ENCODE data around the gene AK9.
"Not testable (repeated sequence)": the region's sequence is repeated elsewhere in the genome, so short reads cannot be mapped to it uniquely, and the experiment has no call there.

AK9 gene

DNA sequence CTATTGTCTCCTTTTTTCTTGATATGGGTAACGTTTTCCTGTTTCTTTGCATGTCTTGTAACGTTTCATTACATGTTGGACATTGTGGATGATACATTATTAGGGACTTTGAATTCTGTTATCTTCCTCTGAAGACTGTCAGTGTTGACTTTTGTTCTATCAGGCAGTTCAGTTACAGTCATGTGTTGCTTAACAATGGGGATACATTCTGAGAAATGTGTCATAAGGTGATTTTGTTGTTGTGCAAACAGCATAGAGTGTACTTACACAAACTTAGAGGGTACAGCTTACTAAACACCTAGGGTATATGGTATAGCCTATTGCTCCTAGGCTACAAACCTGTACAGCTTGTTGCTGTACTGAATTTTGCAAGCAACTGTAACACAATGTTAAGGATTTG is 64.7 kb downstream of the AK9 start:
- DNase-seq (ENCODE audit: low read depth, low spot score) = no peak

DNA sequence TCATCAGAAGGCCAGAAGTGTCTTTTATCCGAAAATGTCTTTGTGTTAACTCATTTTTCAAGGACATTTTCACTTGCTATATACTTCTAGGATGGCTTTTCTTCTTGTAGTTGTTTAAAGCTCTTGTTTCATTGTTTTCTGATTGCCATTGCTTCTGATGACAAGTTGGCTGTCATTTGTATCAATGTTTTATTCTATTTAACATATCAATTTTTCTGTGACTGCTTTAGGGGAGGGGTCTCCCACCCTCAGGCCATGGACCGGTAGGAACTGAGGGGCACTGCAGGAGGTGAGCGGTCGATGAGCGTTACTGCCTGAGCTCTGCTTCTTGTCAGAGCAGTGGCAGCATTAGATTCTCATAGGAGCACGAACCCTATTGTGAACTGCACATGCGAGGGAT is 65.8 kb downstream of the AK9 start:
- DNase-seq (ENCODE audit: low read depth, low spot score) = no peak

DNA sequence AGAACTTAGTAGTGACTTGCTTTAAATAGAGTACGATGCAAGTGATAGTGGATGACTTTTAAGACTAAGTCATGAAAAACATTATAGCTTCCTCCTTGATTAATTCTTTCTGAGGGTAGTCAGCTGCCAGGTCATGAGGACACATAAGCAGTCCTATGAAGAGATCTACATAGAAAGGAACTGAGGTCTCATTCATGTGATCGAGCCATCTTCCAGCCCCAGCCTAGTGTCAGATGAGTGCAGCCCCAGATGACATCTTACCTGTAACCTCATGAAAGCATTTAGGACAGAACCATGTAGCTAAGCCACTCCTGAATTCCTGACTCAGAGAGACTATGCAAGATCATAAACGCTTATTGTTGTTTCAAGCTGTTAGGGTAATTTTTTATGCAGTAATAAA is 67.7 kb downstream of the AK9 start:
- no peak for DNase-seq (ENCODE audit: low read depth, low spot score)

DNA sequence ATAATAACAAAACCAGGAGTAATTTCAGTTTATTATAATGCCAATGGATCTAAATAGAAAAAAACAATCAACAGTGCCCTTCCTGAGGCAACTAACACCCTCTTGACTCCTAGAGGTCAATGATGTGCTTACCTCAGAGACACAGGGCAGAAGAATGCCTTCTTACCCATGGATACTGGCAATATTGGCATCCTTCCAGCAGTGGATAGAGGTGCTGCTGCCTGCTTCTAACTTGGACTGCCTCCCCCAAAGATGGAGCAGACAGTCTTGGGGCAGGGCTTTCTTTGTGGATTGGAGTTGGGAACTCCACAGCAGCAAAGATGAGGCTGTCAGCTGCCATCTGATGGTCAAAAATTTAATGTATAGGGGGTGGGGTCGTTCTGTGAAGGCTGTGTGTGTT is 78.7 kb downstream of the AK9 start:
- no peak for DNase-seq (ENCODE audit: low read depth, low spot score)

DNA sequence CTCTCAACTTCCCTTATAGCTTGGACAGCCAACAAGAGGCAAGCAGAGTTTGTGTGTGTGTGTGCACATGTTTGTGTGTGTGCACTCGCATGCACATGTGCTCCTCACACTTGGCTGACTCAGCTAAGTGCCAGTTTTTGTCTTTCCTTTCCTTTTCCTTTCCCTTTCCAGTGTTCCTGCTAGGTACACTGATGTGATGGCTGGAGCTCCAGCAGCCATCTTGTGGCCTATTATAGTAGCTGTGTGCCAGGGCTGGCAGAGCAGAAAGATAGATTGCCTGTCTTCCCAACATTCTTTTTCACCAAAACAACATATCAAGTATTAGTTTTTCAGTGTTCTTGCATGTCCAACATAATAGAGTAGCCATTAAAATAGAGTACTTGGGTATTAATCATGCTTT is 79.5 kb downstream of the AK9 start:
- no peak for DNase-seq (ENCODE audit: low read depth, low spot score)

DNA sequence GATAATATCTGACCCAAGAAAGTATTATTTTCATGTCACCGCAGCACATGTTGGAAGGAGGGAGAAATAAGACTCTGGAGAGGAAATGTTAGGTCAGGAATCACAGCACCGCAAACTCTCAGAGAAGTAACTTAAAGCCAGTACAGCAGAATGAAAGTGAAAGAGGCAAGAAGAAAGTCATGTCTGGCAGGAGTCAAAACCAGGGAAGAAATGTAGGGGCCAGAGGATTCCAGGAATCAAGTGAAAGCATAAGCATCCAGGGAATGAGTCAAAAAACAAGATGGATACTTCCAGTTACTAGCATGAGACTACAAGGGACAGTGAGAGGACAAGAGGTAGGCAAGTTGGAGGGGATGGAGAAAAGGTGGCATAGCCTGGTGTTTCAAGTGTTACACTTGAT is 80.4 kb downstream of the AK9 start:
- DNase-seq (ENCODE audit: low read depth, low spot score) = no peak

DNA sequence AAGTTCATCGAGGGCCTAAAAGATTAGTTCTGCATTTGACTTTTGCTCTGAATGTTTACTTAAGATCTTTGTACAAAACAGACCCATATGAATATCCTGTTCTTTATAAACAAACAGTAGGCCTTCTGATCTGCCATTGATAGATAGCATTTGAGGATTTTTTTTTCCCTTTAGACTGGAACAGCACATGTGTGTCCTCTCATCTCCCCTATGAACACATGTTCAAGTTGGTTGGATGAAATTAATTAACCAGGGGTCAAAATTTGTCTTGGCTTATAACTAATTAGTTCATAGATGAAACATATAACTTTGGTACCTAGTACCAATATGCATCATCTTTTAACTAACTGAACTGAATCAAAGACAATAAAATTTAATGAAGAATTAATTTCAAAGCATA is 81.3 kb downstream of the AK9 start:
- no peak for DNase-seq (ENCODE audit: low read depth, low spot score)

DNA sequence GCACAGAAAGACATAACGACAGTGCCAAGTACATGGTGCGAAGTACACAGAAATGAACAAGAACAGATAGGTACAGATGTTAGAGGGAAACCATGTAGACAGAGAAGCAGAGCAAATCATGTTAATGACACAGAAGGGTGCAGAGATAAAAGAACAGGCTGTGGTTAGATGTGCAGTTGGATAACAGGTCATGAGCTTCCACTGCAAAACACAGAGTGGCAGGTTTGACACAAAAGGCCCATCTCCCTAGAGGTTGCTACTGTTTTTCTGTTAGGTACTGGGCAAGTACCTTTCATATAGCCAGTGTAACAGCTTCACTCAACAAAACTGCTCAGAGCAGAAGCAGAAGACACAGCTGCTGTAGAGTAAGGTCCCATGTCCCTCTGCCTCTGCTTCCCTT is 84.6 kb downstream of the AK9 start:
- no peak for DNase-seq (ENCODE audit: low read depth, low spot score)

DNA sequence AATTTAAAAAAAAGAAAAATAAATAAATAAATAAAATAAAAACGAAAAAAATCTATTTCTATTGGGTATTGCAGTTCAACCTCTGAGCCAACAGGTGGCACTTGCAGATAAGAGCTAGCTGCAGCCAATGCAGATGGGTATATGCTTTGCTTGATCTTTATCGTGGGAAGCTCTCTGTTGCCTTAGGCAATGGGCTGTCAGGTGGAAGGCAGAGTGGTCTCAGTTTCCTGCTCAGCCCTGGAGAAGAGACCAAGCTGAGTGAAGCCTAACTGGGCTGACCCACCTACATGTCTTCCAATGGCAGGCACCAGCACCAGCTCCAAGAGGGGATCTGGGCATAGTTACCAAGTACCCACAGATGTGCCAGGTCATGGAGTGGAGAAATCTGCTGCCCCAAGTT is 95.0 kb downstream of the AK9 start:
- DNase-seq (ENCODE audit: low read depth, low spot score) = peak; percentile 10

DNA sequence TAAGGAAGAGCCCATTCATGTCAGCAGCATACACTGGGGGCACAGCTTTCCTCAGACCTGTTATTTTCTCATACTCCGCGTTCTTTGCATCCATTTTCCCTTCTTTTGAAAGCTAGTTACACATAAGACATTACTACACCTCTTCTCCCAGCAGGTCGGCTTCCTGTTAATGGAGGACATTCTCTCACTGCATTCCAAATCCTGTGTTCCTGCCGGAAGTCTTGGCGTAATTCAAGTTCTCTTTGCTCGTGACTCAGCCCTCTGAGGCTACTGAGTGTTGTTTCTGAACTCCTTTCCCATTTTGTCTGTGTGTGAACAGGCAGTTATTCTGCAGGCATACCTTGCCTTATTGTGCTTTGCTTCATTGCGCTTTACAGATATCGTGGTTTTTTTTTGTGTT is 110.5 kb downstream of the AK9 start:
- peak; percentile 59 for DNase-seq (ENCODE audit: low read depth, low spot score)

DNA sequence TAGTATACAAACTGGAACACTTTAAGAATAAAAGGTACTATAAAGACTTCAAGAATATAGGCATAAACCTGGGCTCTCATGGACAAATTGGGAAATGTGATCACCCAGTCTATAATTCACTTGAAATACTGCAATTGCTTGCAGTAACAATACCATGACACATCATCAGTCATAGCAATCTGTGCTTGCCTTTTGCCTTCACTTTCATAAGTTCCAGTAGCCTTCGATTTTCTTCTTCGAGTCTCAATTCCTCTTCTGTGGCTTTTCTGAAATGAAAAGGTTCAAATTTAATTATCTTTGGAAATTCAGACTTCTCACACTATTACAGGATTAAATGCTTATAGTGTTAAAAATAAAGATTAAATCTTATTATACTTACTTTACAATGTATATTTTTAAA is 111.6 kb downstream of the AK9 start:
- no peak for DNase-seq (ENCODE audit: low read depth, low spot score)

DNA sequence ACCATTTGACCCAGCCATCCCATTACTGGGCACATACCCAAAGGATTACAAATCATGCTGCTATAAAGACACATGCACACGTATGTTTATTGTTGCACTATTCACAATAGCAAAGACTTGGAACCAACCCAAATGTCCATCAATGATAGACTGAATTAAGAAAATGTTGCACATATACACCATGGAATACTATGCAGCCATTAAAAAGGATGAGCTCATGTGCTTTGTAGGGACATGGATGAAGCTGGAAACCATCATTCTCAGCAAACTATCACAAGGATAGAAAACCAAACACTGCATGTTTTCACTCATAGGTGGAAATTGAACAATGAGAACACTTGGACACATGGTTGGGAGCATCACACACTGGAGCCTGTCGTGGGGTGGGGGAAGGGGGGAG is 121.1 kb downstream of the AK9 start:
- not testable (repeated sequence) for DNase-seq (ENCODE audit: low read depth, low spot score)

DNA sequence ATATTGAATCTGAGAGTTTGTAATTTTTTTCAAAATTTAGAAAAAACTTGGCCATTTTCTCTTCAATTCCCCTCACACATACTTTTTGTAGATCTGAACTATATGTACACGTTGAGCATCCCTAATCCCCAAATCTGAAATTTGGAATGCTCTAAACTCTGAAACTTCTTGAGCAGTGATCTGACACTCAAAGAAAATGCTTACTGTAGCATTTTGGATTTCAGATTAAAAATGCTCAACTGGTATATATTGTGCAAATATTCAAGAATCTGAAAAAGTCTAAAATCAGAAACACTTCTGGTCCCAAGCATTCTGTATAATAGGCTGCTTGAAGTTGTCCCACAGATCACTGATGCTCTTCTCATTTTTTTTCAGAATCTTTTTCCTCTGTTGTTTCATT is 129.2 kb downstream of the AK9 start:
- no peak for DNase-seq (ENCODE audit: low read depth, low spot score)

DNA sequence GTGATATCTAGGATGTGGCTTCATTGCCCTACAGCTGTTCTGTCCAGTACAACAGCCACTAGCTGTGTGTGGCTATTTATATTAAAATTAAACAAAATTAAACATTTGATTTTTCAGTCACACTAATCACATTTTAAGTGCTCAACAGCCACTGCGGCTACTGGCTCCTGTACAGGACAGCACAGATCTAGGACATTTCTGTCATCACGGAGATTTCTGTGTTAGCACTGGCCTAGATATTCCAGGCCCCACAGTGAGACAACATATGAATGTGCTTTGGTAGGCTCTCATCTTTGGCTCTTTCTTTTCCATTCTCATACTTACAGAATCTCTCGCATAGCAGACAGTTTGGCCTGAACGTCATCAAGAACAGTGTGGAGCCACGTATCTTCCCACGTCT is 159.6 kb downstream of the AK9 start:
- DNase-seq (ENCODE audit: low read depth, low spot score) = no peak

DNA sequence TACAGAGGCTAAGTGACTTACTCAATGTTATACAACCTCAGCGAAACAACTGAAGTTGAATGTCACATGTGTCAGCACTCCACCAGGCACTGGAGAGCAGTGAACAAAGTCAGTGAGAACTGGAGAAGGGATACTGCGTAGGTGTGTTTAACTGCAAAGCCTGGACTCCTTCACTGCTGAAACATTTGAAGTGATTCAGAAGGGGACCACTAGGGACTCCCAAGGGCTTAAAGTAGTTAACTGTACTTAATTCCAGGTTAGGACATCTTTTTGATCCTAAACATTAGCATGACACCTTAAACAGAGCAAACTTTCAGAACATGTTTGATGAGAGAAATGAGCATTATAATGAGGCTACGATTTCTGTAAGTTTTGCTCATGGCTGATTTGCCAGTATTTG is 163.0 kb downstream of the AK9 start:
- DNase-seq (ENCODE audit: low read depth, low spot score) = peak; percentile 21

DNA sequence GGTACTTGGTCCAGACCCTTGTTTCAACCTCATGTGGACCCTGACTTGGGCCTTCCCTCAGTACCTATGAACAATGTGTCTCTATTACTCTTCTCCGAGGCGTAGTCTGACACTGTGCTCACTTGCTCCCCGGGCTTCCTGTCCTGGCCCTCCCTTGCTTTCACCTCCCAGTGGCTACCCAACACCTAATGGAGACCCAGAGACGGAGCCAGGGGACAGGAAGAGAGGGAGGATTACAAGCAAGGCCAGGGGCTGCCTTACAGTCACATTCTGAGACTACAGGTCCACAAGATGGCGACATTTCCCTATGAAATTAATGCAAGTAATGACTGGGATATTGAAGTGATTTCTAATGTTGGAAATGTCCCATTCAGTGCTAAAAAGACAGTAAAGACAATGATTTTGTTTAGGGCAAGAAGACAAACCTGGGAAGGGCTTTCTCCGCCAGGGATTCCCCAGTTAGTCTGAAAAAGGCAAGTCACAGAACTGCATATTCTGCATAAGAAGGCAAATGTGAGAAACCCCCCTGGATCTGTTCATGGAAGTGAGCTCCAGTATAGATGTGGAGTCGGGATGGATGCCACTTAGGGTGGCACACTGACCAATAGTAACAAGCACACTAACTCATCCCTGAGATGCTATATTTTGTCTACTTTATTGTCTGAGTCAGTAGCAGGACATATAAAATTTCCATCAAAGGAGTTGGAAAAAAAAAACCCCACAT is 163.9 kb downstream of the AK9 start:
- DNase-seq (ENCODE audit: low read depth, low spot score) = peak; percentile 78

DNA sequence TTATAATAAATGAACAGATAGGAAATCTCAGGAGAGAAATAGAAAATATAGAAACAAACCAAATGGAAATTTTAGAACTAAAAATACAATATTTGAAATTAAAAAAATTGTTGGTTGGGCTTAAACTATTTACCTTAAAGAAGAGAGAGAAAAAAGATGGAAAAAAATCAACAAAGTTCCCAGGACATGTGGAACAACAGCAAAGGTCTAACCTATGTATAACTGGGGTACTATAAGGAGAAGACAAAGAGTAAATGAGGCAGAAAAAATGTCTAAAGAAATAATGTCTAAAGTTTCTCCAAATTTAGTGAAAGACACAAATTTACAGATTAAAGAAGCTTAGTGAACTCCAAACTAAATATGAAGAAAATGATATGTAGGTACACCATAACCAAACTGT is 166.9 kb downstream of the AK9 start:
- DNase-seq (ENCODE audit: low read depth, low spot score) = no peak

DNA sequence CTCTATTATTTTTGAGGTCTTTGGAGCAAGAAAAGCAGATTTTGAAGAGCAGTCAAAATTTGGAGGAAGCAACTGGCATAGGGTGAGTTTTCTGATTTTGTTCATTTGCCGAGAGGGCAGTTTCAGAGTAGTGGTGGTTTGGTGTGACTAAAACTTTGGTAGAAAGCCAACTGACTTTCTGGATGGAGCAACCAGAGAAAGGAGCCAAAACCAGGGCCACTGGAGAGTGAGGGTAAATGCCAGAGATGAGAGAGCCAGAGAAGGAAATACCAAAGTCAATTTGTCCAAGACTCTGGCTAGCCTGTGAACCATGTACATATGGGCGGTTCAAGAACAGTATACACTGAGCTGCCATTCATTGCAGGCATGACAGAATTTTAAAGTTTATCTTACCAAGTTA is 167.5 kb downstream of the AK9 start:
- DNase-seq (ENCODE audit: low read depth, low spot score) = peak; percentile 83

DNA sequence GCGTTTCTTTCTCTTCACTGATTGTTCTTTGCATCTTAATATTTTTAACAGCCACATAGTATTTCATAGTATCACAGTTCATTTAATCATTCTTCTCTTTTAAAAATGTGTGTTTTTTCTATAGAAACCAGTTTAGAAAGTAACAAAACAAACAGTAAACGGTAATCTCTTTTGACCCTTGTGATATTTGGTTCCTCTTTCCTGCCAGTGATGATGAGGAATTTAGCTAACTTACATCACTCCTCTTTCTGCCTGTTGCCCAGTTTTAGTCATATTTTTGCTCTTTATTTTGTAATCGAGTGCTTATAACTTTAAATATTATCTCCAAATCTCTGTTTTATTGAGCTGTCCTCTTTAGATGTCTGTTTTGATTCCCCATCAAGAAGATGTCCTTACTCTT is 169.9 kb downstream of the AK9 start:
- DNase-seq (ENCODE audit: low read depth, low spot score) = no peak

DNA sequence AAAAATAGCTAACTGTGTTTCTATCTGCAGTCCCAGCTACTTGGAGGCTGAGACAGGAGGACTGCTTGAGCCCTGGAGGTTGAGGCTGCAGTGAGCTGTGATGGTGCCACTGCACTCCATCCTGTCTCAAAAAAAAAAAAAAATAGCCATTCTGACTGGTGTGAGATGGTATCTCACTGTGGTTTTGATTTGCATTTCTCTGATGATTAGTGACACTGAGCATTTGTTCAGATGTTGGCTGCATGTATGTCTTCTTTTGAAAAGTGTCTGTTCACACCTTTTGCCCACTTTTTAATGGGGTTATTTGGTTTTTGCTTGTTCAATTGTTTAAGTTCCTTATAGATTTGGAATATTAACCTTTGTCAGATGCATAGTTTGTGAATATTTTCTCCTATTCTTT is 171.4 kb downstream of the AK9 start:
- DNase-seq (ENCODE audit: low read depth, low spot score) = not testable (repeated sequence)

DNA sequence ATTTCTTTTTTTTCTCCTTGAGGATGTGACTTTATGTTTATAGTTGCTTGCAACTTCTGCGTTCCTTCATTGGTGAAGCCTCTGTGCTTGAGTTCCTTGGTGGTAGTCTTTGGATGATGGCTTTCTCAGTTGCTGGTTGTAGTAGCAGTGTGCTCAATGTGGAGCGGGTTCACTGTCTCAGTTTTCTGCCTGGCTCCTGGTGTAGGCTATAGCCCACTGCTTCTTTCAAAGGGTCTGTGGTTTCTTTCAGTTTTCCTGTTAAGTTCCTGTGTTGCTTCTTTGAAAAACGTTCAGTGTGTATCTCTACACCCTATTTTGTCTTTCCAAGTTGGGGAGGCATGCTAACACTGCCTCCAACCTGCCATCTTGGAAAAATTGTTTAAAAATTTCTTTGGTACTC is 174.1 kb downstream of the AK9 start:
- no peak for DNase-seq (ENCODE audit: low read depth, low spot score)

DNA sequence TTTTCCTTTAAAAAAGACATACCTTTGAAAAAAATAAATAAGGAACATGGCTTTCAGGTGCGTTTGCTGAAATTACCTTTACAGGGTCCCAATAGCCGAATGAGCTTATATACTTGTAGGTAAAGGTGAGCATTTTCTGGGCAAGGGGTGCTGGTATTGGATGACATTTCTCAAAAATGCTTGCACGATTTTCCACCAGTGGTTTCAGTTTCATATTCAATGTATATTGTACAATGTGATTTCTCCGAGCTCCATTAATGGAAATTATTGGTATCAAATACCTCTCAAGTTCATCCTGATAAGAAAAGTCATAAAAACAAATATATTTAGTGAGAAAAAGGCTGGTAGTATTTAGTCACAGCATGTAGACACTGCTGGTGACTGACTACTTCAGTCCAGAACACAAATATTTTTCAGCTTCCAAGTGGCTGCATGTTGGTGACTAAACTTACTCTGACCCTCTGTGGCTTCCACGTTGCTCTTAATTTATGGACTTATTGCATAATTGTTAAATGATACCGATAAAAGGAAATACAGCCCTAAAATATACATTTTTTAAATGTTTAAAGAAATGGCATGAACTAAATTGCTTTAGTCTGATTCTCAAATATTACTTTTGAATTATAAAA is 175.1 kb downstream of the AK9 start:
- DNase-seq (ENCODE audit: low read depth, low spot score) = no peak

DNA sequence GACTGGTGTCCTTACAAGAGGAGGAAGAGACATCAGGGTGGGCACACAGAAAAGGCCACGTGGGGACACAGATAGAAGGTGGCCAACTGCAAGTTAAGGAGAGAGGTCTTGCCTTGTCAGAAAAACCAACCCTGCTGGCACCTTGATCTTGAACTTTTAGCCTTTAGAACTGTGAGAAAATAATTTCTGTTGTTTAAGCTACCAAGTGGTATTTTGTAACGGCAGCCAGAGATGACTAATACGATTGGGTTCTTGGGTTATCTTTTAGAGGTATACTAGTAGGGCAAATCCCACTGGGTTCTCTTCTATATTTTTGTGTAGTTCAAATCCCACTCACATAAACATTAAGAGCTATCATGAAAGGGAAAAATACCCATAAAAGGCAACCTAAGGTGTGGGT is 176.1 kb downstream of the AK9 start:
- no peak for DNase-seq (ENCODE audit: low read depth, low spot score)

DNA sequence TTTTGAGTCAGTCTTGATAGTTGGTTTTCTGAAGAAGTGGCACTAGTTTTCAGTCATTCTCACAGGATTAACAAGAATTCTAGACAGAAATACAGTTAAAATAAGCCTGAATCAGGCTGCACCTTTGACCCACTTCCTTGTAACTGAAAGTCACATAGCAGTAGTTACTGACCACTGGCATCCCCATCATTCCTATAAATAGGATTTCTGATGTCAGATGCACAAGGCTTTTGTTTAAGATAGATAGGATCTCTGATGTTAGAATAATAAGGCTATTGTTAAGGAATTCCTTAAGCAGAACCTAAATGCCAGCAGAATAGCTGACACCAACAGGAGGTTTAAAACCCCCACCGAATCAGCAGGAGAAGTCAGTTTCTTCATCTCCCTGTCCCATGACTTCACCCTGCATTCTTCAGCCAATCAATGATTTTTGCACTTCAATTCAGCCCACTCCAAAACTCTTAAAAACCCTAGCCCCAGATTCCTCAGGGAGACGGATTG is 177.4 kb downstream of the AK9 start:
- peak; percentile 63 for DNase-seq (ENCODE audit: low read depth, low spot score)

Measured in astrocyte of the hippocampus (primary cell).